CD4-positive, CD25-positive, alpha-beta regulatory T cell (primary cell): ENCODE measurements around the gene DOCK8. TPM values are rescaled to one million over a fixed set of nuclear protein-coding genes. Genes with fewer than 3 reads are reported as not detected.

Source experiments
- ATAC-seq, 2 donors: fragments of 150-1000 bp; cut with Tn5 transposase; one replicate each; pipeline ENCODE4 v1.10.0; 2021; ENCODE audit warnings: low read depth in 2 of 2, moderate number of reproducible peaks in 2 of 2, moderate library complexity in 1 of 2
- DNase-seq, 3 donors: peaks; one replicate each; pipeline versions ENCODE4 v3.0.0 to v3.0.0-alpha.2; 2012 to 2022; ENCODE audit warnings: mixed read lengths in 1 of 3
- H3K27ac ChIP-seq: one replicate; pipeline ENCODE4 v1.7.0; 2013; ENCODE audit warnings: mild to moderate bottlenecking, low read length; ENCODE audit not compliant: insufficient read depth, poor library complexity, severe bottlenecking
- H3K27me3 ChIP-seq: one replicate; pipeline ENCODE4 v1.7.0; 2013; ENCODE audit warnings: low read length; ENCODE audit not compliant: control insufficient read depth, insufficient read depth
- H3K36me3 ChIP-seq: one replicate; pipeline ENCODE4 v1.7.0; 2013; ENCODE audit warnings: mild to moderate bottlenecking, low read length, moderate library complexity; ENCODE audit not compliant: control insufficient read depth, insufficient read depth
- H3K4me1 ChIP-seq: 2 replicates; pipeline ENCODE4 v1.7.0; 2013; ENCODE audit warnings: mild to moderate bottlenecking, low read length; ENCODE audit not compliant: insufficient read depth, control insufficient read depth, poor library complexity, severe bottlenecking
- H3K4me3 ChIP-seq: one replicate; pipeline ENCODE4 v1.7.0; 2013; ENCODE audit warnings: low read depth, mild to moderate bottlenecking, low read length, moderate library complexity
- H3K9me3 ChIP-seq, 2 experiments: 1 replicate in 1 of 2; 2 replicates in 1 of 2; pipeline ENCODE4 v1.7.0; 2013; ENCODE audit warnings: low read length in 2 of 2, mild to moderate bottlenecking in 1 of 2, moderate library complexity in 1 of 2; ENCODE audit not compliant: control insufficient read depth in 2 of 2
- H3K27ac Mint-ChIP-seq, 3 donors: one replicate each; pipeline ENCODE4 v1.8.0; 2020 to 2022; ENCODE audit warnings: mild to moderate bottlenecking in 3 of 3, mixed read lengths in 3 of 3, moderate library complexity in 2 of 3
- H3K27me3 Mint-ChIP-seq: one replicate; pipeline ENCODE4 v1.8.0; 2022; ENCODE audit warnings: mild to moderate bottlenecking, mixed read lengths
- H3K36me3 Mint-ChIP-seq: one replicate; pipeline ENCODE4 v1.8.0; 2020; ENCODE audit warnings: mixed read lengths
- H3K4me1 Mint-ChIP-seq, 4 donors: one replicate each; pipeline ENCODE4 v1.8.0; 2020 to 2022; ENCODE audit warnings: mixed read lengths in 4 of 4, mild to moderate bottlenecking in 1 of 4
- H3K4me3 Mint-ChIP-seq, 4 donors: one replicate each; pipeline ENCODE4 v1.8.0; 2020 to 2022; ENCODE audit warnings: mild to moderate bottlenecking in 4 of 4, mixed read lengths in 4 of 4, moderate library complexity in 3 of 4
- H3K9me3 Mint-ChIP-seq, 7 donors: one replicate each; pipeline ENCODE4 v1.8.0; 2020 to 2022; ENCODE audit warnings: mixed read lengths in 7 of 7, mild to moderate bottlenecking in 3 of 7, moderate library complexity in 2 of 7
- polyA plus RNA-seq, 4 donors: library from polyadenylated mRNA; unstranded; fragments of 300-500 nt; fragmentation: Illumina TruSeq; gene quantifications; one replicate each; pipeline ENCODE4 v1.2.3, GENCODE V29; 2021
- total RNA-seq: library from RNA; stranded (reverse); gene quantifications from one replicate; pipeline ENCODE4 v1.2.3, GENCODE V29; 2022

The DOCK8 gene
- total and polyA plus RNA-seq, 5 donors from 2014 or later: 51.8 to 219 (median 54.4) TPM

GRCh38 chr9:469672-470551 lies 255.2 kb downstream of the DOCK8 start:
- Histone ChIP-seq H3K27ac (peak overlapping the region; percentile 74), H3K4me1 (peaks cover 24% of the 10 kb centered on the region), H3K9me3 (no peaks in the 10 kb centered on the region), H3K27me3 (no peaks in the 10 kb centered on the region), H3K36me3 (peaks cover 14% of the 10 kb centered on the region), H3K4me3 (peak overlapping the region; percentile 85)
- H3K4me3 Mint-ChIP-seq: peak overlapping the region; percentile 95 to 98 (median 96)
- H3K27ac Mint-ChIP-seq: peak overlapping the region; percentile 91 to 97 (median 96)
- DNase-seq: peak; percentile 82 to 92 (median 83)
- H3K36me3 Mint-ChIP-seq: peaks cover 12% of the 10 kb centered on the region
- H3K9me3 Mint-ChIP-seq: no peaks in the 10 kb centered on the region
- peaks cover 14 to 32% (median 23%) of the 10 kb centered on the region in 4 donors for H3K4me1 Mint-ChIP-seq
- ATAC-seq: peak; percentile 87 to 88
- peaks cover 8% of the 10 kb centered on the region for H3K27me3 Mint-ChIP-seq

- Mint-ChIP-seq H3K9me3 (no peaks in the 10 kb centered on the region), H3K36me3 (peaks cover 8% of the 10 kb centered on the region), H3K4me3 (peak overlapping the region; percentile 95 to 98 (median 96)), H3K27me3 (peaks cover 8% of the 10 kb centered on the region), H3K4me1 (peaks cover 14 to 32% (median 21%) of the 10 kb centered on the region in 4 donors), H3K27ac (peak overlapping the region; percentile 91 to 97 (median 96))
- Histone ChIP-seq H3K27ac (peak overlapping the region; percentile 74), H3K4me1 (peaks cover 24% of the 10 kb centered on the region), H3K9me3 (no peaks in the 10 kb centered on the region), H3K27me3 (no peaks in the 10 kb centered on the region), H3K36me3 (peaks cover 7% of the 10 kb centered on the region), H3K4me3 (peak overlapping the region; percentile 81)
- peak in 1 of 3 donors; percentile 12 for DNase-seq
- ATAC-seq: peak in 1 of 2 donors; percentile 8
These were observed 256.0 kb downstream of the DOCK8 start for GRCh38 chr9:470552-471194.

DNA sequence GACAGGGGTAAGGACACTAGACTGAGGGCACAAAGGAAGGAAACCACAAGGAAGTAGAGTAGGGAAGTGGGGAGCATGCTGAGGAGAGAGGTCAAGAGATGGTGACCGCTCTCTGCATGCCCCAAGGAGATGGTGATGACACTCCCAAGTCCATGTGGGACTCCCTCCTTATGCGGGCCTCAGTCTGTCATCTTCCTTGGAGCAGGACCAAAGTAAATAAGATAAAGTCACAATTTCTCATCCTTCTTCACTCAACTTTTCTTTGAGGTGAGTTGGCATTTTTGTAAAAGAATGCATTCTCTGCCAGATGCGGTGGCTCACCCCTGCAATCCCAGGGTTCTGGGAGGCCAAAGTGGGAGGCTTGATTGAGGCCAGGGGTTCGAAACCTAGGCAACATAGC lies 256.7 kb downstream of the DOCK8 start:
- H3K27ac Mint-ChIP-seq: peak overlapping the region in 2 of 3 donors; percentile 40 to 96
- peak overlapping the region; percentile 84 to 98 (median 96) for H3K4me3 Mint-ChIP-seq
- H3K4me1 Mint-ChIP-seq: peaks cover 14 to 32% (median 21%) of the 10 kb centered on the region in 4 donors

DNA sequence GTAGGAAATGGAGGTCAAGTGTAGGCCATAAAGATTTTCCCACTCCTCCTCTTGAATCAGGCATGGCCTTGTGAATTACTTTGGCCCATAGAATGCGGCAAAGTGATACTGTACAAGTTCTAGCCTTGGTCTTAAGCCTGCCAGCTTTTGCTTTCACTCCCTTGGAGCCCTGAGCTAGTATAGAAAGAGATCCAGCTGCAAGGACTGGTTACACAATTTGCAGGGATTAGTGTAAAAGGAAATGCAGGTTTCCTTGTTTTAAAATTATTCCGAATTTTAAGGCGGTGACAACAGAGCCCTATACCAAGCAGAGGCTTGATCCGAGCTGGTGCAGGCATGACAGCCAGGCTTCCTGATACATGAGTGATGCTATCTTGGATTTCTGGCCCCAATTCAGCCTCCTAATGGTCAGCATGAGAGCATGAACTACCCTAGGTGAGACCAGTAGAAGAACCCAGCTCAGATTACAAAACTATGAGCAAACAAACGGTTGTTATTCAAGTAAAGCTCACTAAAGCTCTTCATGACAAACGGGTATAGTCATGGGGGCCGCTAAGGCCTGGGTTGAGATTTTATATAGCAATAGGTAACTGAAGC lies 257.9 kb downstream of the DOCK8 start:
- ATAC-seq (no peak), DNase-seq (no peak)
- H3K27me3 Mint-ChIP-seq: peaks cover 8% of the 10 kb centered on the region
- Histone ChIP-seq H3K4me1 (peaks cover 24% of the 10 kb centered on the region), H3K4me3 (no peak overlapping the region), H3K27ac (no peak overlapping the region), H3K36me3 (no peaks in the 10 kb centered on the region), H3K27me3 (no peaks in the 10 kb centered on the region), H3K9me3 (no peaks in the 10 kb centered on the region)
- no peak overlapping the region for H3K27ac Mint-ChIP-seq
- H3K9me3 Mint-ChIP-seq: no peaks in the 10 kb centered on the region
- H3K4me1 Mint-ChIP-seq: peaks cover 7 to 32% (median 20%) of the 10 kb centered on the region in 4 donors
- H3K36me3 Mint-ChIP-seq: peaks cover 12% of the 10 kb centered on the region
- H3K4me3 Mint-ChIP-seq: peak overlapping the region in 1 of 4 donors; percentile 98

More for the DNA sequence above, 256.7 kb downstream of the DOCK8 start:
- Mint-ChIP-seq H3K36me3 (peaks cover 8% of the 10 kb centered on the region), H3K27me3 (peaks cover 8% of the 10 kb centered on the region), H3K9me3 (no peaks in the 10 kb centered on the region)
- Histone ChIP-seq H3K4me3 (no peak overlapping the region), H3K9me3 (no peaks in the 10 kb centered on the region), H3K27ac (no peak overlapping the region), H3K27me3 (no peaks in the 10 kb centered on the region), H3K4me1 (peaks cover 24% of the 10 kb centered on the region), H3K36me3 (peaks cover 3% of the 10 kb centered on the region)
- DNase-seq (no peak), ATAC-seq (no peak)

DNA sequence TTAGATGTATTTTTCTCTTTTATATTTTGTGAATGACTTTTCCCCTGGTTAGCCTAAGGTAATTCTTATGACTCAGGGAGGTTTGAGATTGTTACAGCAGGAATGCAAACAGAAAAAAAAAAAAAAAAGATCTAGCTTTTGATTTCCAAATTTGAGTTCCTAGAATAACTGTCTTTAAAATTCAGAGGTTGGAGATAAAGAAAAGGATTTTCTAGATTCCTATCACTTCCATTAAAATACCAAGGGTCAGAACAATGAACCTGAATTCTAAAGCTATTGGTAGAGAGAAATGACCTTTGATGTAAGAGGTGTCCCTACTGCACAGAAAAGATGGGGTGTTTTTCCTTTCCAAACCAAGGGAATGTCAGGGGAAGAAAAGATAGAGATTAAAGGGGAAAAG lies 262.5 kb downstream of the DOCK8 start:
- Histone ChIP-seq H3K27ac (no peak overlapping the region), H3K9me3 (no peaks in the 10 kb centered on the region), H3K4me3 (no peak overlapping the region), H3K36me3 (no peaks in the 10 kb centered on the region), H3K27me3 (no peaks in the 10 kb centered on the region), H3K4me1 (no peaks in the 10 kb centered on the region)
- H3K27ac Mint-ChIP-seq: peak overlapping the region in 1 of 3 donors; percentile 22
- DNase-seq: no peak
- H3K27me3 Mint-ChIP-seq: no peaks in the 10 kb centered on the region
- H3K9me3 Mint-ChIP-seq: peaks cover 0 to 2% (median 0%) of the 10 kb centered on the region in 7 donors
- ATAC-seq: no peak
- H3K4me3 Mint-ChIP-seq: no peak overlapping the region
- peaks cover 21% of the 10 kb centered on the region for H3K36me3 Mint-ChIP-seq
- H3K4me1 Mint-ChIP-seq: no peaks in the 10 kb centered on the region

DNA sequence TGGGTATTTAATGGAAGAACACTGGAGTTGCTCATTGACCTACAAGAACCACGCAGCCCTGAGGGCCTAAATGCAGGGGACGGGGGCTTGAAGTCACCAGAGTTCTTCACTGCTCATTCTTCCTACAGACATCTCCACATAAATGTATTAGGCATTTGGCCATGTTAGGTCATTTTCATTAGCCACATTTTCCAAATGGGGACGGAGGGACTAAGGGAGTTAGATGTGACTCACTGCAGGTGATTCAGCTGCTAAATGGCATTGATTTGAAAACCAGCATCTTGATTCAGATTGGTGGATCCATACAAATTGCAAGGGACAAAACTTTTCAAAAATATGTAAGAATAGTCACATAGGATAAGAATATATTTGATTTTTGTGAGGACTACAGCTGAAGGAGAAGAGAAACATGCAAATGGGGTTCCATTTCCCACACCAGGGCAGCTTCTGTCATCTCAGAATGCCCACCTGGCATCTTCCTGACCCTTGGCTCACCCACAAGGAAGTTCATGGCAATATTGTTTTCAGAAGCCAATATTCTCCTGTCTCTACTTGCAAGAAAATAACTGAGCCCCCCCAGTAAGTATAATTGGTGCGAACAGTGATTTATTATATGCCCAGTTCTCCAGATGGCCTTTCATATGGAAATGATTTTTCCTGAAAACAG lies 264.8 kb downstream of the DOCK8 start:
- ATAC-seq: no peak
- Mint-ChIP-seq H3K9me3 (peaks cover 0 to 2% (median 0%) of the 10 kb centered on the region in 7 donors), H3K4me3 (no peak overlapping the region), H3K27me3 (no peaks in the 10 kb centered on the region), H3K4me1 (no peaks in the 10 kb centered on the region), H3K27ac (no peak overlapping the region), H3K36me3 (peaks cover 16% of the 10 kb centered on the region)
- Histone ChIP-seq H3K27ac (no peak overlapping the region), H3K27me3 (no peaks in the 10 kb centered on the region), H3K4me3 (no peak overlapping the region), H3K36me3 (no peaks in the 10 kb centered on the region), H3K9me3 (no peaks in the 10 kb centered on the region), H3K4me1 (no peaks in the 10 kb centered on the region)
- no peak for DNase-seq

- H3K9me3 ChIP-seq: no peaks in the 10 kb centered on the region
- DNase-seq (no peak), ATAC-seq (no peak)
- H3K36me3 Mint-ChIP-seq: peaks cover 13% of the 10 kb centered on the region
- no peaks in the 10 kb centered on the region for H3K36me3 ChIP-seq
- H3K9me3 Mint-ChIP-seq: peaks cover 0 to 2% (median 0%) of the 10 kb centered on the region in 7 donors
- no peak overlapping the region for H3K4me3 ChIP-seq
- no peak overlapping the region for H3K4me3 Mint-ChIP-seq
- H3K27ac Mint-ChIP-seq: no peak overlapping the region
- H3K4me1 ChIP-seq: no peaks in the 10 kb centered on the region
- H3K27me3 Mint-ChIP-seq: no peaks in the 10 kb centered on the region
- H3K27ac ChIP-seq: no peak overlapping the region
- no peaks in the 10 kb centered on the region for H3K27me3 ChIP-seq
- H3K4me1 Mint-ChIP-seq: no peaks in the 10 kb centered on the region
These were observed 265.3 kb downstream of the DOCK8 start for GRCh38 chr9:479971-480350.
